Measurements from ENCODE around the gene WSCD1. TPM values are rescaled to one million over a fixed set of nuclear protein-coding genes. Genes with fewer than 3 reads are reported as not detected.

Gene WSCD1
- total and polyA plus RNA-seq, 2 donors (not counting 3 experiments of a cell fraction or from before 2014, with no cell fraction given) = 21.5 to 49.4 TPM

GRCh38 chr17:6084311-6085161 lies 14.4 kb downstream of the WSCD1 start:
- Histone ChIP-seq H3K4me1 (ENCODE audit: control insufficient read depth, extremely low read depth, insufficient read depth, low read length) (no peaks in the 10 kb centered on the region), H2AFZ (ENCODE audit: low read depth, low read length) (no peak overlapping the region), H3K79me2 (ENCODE audit: control insufficient read depth, insufficient read depth, low read length) (peaks cover 5% of the 10 kb centered on the region), H3K4me3 (replicated peaks in 1 of 3; ENCODE audit: insufficient read depth in 1 of 3, low read depth in 1 of 3, low read length in 3 of 3) (no peak overlapping the region), H3K4me2 (ENCODE audit: insufficient read depth, low read length) (no peak overlapping the region), H3K27ac (ENCODE audit: insufficient read depth, low read depth, low read length) (no peak overlapping the region), H4K20me1 (replicated peaks; ENCODE audit: control insufficient read depth, extremely low read depth, insufficient read depth, low read length) (no peaks in the 10 kb centered on the region), H3K9me1 (replicated peaks; ENCODE audit: control insufficient read depth, extremely low read depth, insufficient read depth, low read length) (no peaks in the 10 kb centered on the region), H3K9ac (replicated peaks; ENCODE audit: extremely low read depth, insufficient read depth, low read length) (no peak overlapping the region), H3K27me3 (ENCODE audit: control insufficient read depth in 2 of 2, insufficient read depth in 2 of 2, low read length in 2 of 2) (no peaks in the 10 kb centered on the region), H3K36me3 (ENCODE audit: control insufficient read depth in 2 of 2, extremely low read depth in 1 of 2, insufficient read depth in 2 of 2, low read length in 2 of 2) (peaks cover 3 to 21% of the 10 kb centered on the region in 2 experiments), H3K9me3 (replicated peaks; ENCODE audit: control insufficient read depth, insufficient read depth, low read length) (no peaks in the 10 kb centered on the region)
- CTCF ChIA-PET = interaction anchor here (1.8 kb wide), 1 partner anchor 12 kb away, joined by 4 read pairs; no protein-coding TSS in a partner anchor
- no TSS peak for BruUV-seq (replicated peaks)
- POLR2A ChIA-PET = no interaction called here
- intact Hi-C loops (cut with micrococcal nuclease) (no loop called here), dilution Hi-C loops (cut with MboI; ENCODE audit: extremely low pct_ligation_motif_present, low sequenced_read_pairs) (no loop called here)
- TF ChIP-seq, protein P1, sequence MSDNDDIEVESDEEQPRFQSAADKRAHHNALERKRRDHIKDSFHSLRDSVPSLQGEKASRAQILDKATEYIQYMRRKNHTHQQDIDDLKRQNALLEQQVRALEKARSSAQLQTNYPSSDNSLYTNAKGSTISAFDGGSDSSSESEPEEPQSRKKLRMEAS (IDR thresholded peaks at IDR 0.05; ENCODE audit: insufficient read depth, insufficient read length) = no peak
- TF ChIP-seq MYC (IDR thresholded peaks at IDR 0.05; ENCODE audit: low read depth, low read length) (no peak), FOS (IDR thresholded peaks at IDR 0.05; ENCODE audit: borderline replicate concordance, insufficient read depth, low read length) (no peak), POLR2A (IDR thresholded peaks at IDR 0.05; ENCODE audit: low read depth, low read length) (no peak), EZH2 (IDR thresholded peaks at IDR 0.05; ENCODE audit: borderline replicate concordance, low read depth, low read length, severe bottlenecking) (no peak), POLR2AphosphoS5 (IDR thresholded peaks at IDR 0.05; ENCODE audit: insufficient read depth, low read depth, low read length) (no peak), JUN (IDR thresholded peaks at IDR 0.05; ENCODE audit: borderline replicate concordance, insufficient read depth, insufficient read length, low read depth) (no peak), GATA2 (IDR thresholded peaks at IDR 0.05; ENCODE audit: insufficient read depth, insufficient read length, low read depth, low read length) (no peak)
- TF ChIP-seq, protein P2, sequence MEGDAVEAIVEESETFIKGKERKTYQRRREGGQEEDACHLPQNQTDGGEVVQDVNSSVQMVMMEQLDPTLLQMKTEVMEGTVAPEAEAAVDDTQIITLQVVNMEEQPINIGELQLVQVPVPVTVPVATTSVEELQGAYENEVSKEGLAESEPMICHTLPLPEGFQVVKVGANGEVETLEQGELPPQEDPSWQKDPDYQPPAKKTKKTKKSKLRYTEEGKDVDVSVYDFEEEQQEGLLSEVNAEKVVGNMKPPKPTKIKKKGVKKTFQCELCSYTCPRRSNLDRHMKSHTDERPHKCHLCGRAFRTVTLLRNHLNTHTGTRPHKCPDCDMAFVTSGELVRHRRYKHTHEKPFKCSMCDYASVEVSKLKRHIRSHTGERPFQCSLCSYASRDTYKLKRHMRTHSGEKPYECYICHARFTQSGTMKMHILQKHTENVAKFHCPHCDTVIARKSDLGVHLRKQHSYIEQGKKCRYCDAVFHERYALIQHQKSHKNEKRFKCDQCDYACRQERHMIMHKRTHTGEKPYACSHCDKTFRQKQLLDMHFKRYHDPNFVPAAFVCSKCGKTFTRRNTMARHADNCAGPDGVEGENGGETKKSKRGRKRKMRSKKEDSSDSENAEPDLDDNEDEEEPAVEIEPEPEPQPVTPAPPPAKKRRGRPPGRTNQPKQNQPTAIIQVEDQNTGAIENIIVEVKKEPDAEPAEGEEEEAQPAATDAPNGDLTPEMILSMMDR (IDR thresholded peaks at IDR 0.05; ENCODE audit: extremely low read depth in 1 of 2, insufficient read depth in 1 of 2, low read depth in 1 of 2, low read length in 2 of 2) = no peak
- FAIRE-seq = no peak
- no peak for DNase-seq (ENCODE audit: low read depth, low spot score)

Measured in endothelial cell of umbilical vein (primary cell).